ENCODE measurements around the gene ZBTB40. TPM values are rescaled to one million over a fixed set of nuclear protein-coding genes. Genes with fewer than 3 reads are reported as not detected.

ZBTB40 gene
- total and polyA plus RNA-seq, 9 of the 15 experiments (the other 6 are each of a cell fraction or from before 2014, with no cell fraction given), result 2.6 to 26.0 (median 18.8) TPM

GRCh38 chr1:22451702-22452480 lies at the start of gene ZBTB40 (continued):
- TF ChIP-seq CHAMP1 (IDR thresholded peaks at IDR 0.05), result peak; percentile 93
- no peak for TF ChIP-seq ZKSCAN8 (CRISPR knock-in tag; IDR thresholded peaks at IDR 0.05)
- TF ChIP-seq RBBP5 (IDR thresholded peaks at IDR 0.05; ENCODE audit: borderline replicate concordance, insufficient read depth, low read length, poor library complexity, severe bottlenecking), result peak; percentile 90
- no peak; the same call in 1 of the 2 replicates for TF ChIP-seq NR1H2 (CRISPR knock-in tag; IDR thresholded peaks at IDR 0.05)
- TF ChIP-seq SREBF1 (IDR thresholded peaks at IDR 0.05; ENCODE audit: borderline replicate concordance, low read depth, low read length), result peak; percentile 100
- TF ChIP-seq CUX1 (CRISPR knock-in tag; IDR thresholded peaks at IDR 0.05), result peak; percentile 42; the same call in 1 of the 2 replicates
- TF ChIP-seq SMAD1 (IDR thresholded peaks at IDR 0.05; ENCODE audit: low read depth, low read length, partially characterized antibody), result peak; percentile 89
- TF ChIP-seq ELK3 (CRISPR knock-in tag; IDR thresholded peaks at IDR 0.05), result no peak
- TF ChIP-seq RREB1 (CRISPR knock-in tag; IDR thresholded peaks at IDR 0.05), result peak; percentile 98
- 0 out of 2 replicates have a peak, but pooled peaks have one; percentile 58 for TF ChIP-seq ELF2 (CRISPR knock-in tag; IDR thresholded peaks at IDR 0.05)

Data from K562 (cell line).